HEK293T (cell line): ENCODE results near the gene MAB21L2.

Experiments used
- CTCF ChIA-PET: fragments of 350-600 bp; formaldehyde crosslinking; extraction: SDS; loops from one replicate; lab custom pipeline; 2021; ENCODE audit warnings: antibody characterized with exemption, inconsistent platforms; lab: Yijun Ruan, JAX
- POLR2A ChIA-PET: fragments of 350-600 bp; formaldehyde crosslinking; extraction: SDS; loops from one replicate; lab custom pipeline; 2020; ENCODE audit warnings: antibody characterized with exemption, inconsistent platforms; lab: Yijun Ruan, JAX
- DNase-seq: peaks from one replicate; pipeline ENCODE4 v3.0.0; 2012; ENCODE audit warnings: mixed read lengths; ENCODE audit errors: extremely low spot score
- ARNT ChIP-seq: fragments of 450-650 bp; IDR thresholded peaks from 2 replicates; pipeline ENCODE4 v1.6.1; 2017; ENCODE audit warnings: mild to moderate bottlenecking
- BHLHE40 ChIP-seq: fragments of 450-650 bp; IDR thresholded peaks from 2 replicates; pipeline ENCODE4 v1.6.1; 2016; ENCODE audit warnings: mild to moderate bottlenecking, moderate library complexity, borderline replicate concordance
- CTBP1 ChIP-seq: fragments of 450-650 bp; IDR thresholded peaks from 2 replicates; pipeline ENCODE4 v1.6.1; 2016; ENCODE audit warnings: borderline replicate concordance
- ELF4 ChIP-seq: fragments of 450-650 bp; IDR thresholded peaks from 2 replicates; pipeline ENCODE4 v1.6.1; 2017; ENCODE audit warnings: antibody characterized with exemption
- FOXA1 ChIP-seq: fragments of 450-650 bp; IDR thresholded peaks from 2 replicates; pipeline ENCODE4 v1.6.1; 2016; ENCODE audit warnings: mild to moderate bottlenecking
- FOXK2 ChIP-seq: fragments of 450-650 bp; IDR thresholded peaks from 2 replicates; pipeline ENCODE4 v1.6.1; 2016; ENCODE audit warnings: mild to moderate bottlenecking
- FOXM1 ChIP-seq: fragments of 450-650 bp; IDR thresholded peaks from 2 replicates; pipeline ENCODE4 v1.6.1; 2017; ENCODE audit warnings: mild to moderate bottlenecking, borderline replicate concordance
- HDGF ChIP-seq: fragments of 450-650 bp; IDR thresholded peaks from 2 replicates; pipeline ENCODE4 v1.6.1; 2017; ENCODE audit warnings: antibody characterized with exemption, borderline replicate concordance
- L3MBTL2 ChIP-seq: fragments of 450-650 bp; conservative IDR thresholded peaks from 2 replicates; pipeline ENCODE4 v1.6.1; 2016; ENCODE audit warnings: mild to moderate bottlenecking
- LEF1 ChIP-seq: fragments of 450-650 bp; IDR thresholded peaks from 2 replicates; pipeline ENCODE4 v1.6.1; 2017; ENCODE audit warnings: mild to moderate bottlenecking, borderline replicate concordance
- NFRKB ChIP-seq: fragments of 450-650 bp; IDR thresholded peaks from 2 replicates; pipeline ENCODE4 v1.6.1; 2016; ENCODE audit warnings: mild to moderate bottlenecking, moderate library complexity
- PKNOX1 ChIP-seq: fragments of 450-650 bp; IDR thresholded peaks from 2 replicates; pipeline ENCODE4 v1.6.1; 2016
- SP1 ChIP-seq: fragments of 450-650 bp; IDR thresholded peaks from 2 replicates; pipeline ENCODE4 v1.6.1; 2017
- SUZ12 ChIP-seq: fragments of 450-650 bp; IDR thresholded peaks from 2 replicates; pipeline ENCODE4 v1.6.1; 2016; ENCODE audit warnings: mild to moderate bottlenecking
- TARDBP ChIP-seq: fragments of 450-650 bp; IDR thresholded peaks from 2 replicates; pipeline ENCODE4 v1.6.1; 2016
- ZNF384 ChIP-seq: fragments of 450-650 bp; IDR thresholded peaks from 2 replicates; pipeline ENCODE4 v1.6.1; 2016

MAB21L2 gene

GRCh38 chr4:150589157-150589556 lies 7.2 kb downstream of the MAB21L2 start:
- no peak for TF ChIP-seq TARDBP
- no peak for TF ChIP-seq CTBP1
- TF ChIP-seq HDGF = no peak
- TF ChIP-seq LEF1 = no peak
- TF ChIP-seq PKNOX1 = no peak
- no peak for TF ChIP-seq ARNT
- no peak for TF ChIP-seq FOXA1
- no peak for TF ChIP-seq ZNF384
- ChIA-PET POLR2A (no interaction called here), CTCF (interaction anchor here (0.6 kb wide), 1 partner anchor 90 kb away, joined by 3 read pairs; no protein-coding TSS in a partner anchor)
- no peak for DNase-seq

- POLR2A ChIA-PET = no interaction called here
- CTCF ChIA-PET = no interaction called here
- no peak for DNase-seq
- TF ChIP-seq SP1 (no peak), SUZ12 (no peak), TARDBP (no peak), FOXK2 (no peak), NFRKB (no peak), PKNOX1 (no peak), LEF1 (no peak), FOXA1 (no peak), CTBP1 (no peak), ELF4 (no peak), ZNF384 (no peak), BHLHE40 (no peak), HDGF (no peak), ARNT (no peak), L3MBTL2 (no peak), FOXM1 (no peak)
These were observed 8.7 kb downstream of the MAB21L2 start for GRCh38 chr4:150590631-150591030.

GRCh38 chr4:150591406-150591805 lies 9.5 kb downstream of the MAB21L2 start:
- ChIA-PET POLR2A (interaction anchor here (1.3 kb wide), 1 partner anchor 12 kb away, joined by 3 read pairs; no protein-coding TSS in a partner anchor), CTCF (interaction anchor here (1.1 kb wide), 1 partner anchor 15 kb away, joined by 3 read pairs; no protein-coding TSS in a partner anchor)
- TF ChIP-seq FOXK2 (no peak), L3MBTL2 (peak; percentile 76)
- DNase-seq = peak; percentile 40

- POLR2A ChIA-PET = interaction anchor here (1.3 kb wide), 1 partner anchor 12 kb away, joined by 3 read pairs; no protein-coding TSS in a partner anchor
- no peak for DNase-seq
- TF ChIP-seq SP1 = no peak
- TF ChIP-seq FOXA1 = no peak
- no peak for TF ChIP-seq BHLHE40
- TF ChIP-seq ARNT = no peak
- no peak for TF ChIP-seq LEF1
- no peak for TF ChIP-seq FOXM1
- TF ChIP-seq FOXK2 = no peak
- TF ChIP-seq NFRKB = no peak
- no peak for TF ChIP-seq HDGF
- TF ChIP-seq ZNF384 = no peak
- no peak for TF ChIP-seq CTBP1
- no peak for TF ChIP-seq L3MBTL2
- TF ChIP-seq SUZ12 = no peak
- no peak for TF ChIP-seq PKNOX1
- no peak for TF ChIP-seq ELF4
- CTCF ChIA-PET = interaction anchor here (0.7 to 1.1 kb wide), 2 partner anchors 13 to 14 kb away, joined by 3 read pairs; no protein-coding TSS in a partner anchor
These were observed 10.0 kb downstream of the MAB21L2 start for GRCh38 chr4:150591904-150592303.

GRCh38 chr4:150593996-150594395 lies 12.0 kb downstream of the MAB21L2 start:
- ChIA-PET CTCF (interaction anchor here (1.0 kb wide), 1 partner anchor 28 kb away, joined by 5 read pairs; no protein-coding TSS in a partner anchor), POLR2A (no interaction called here)
- TF ChIP-seq NFRKB (no peak), SUZ12 (no peak), FOXK2 (no peak), LEF1 (no peak), HDGF (no peak), ZNF384 (no peak), FOXM1 (no peak), TARDBP (no peak), BHLHE40 (no peak), CTBP1 (no peak), SP1 (no peak), ARNT (no peak)
- DNase-seq = no peak

GRCh38 chr4:150598909-150599308 lies 17.0 kb downstream of the MAB21L2 start:
- CTCF ChIA-PET = no interaction called here
- POLR2A ChIA-PET = no interaction called here
- TF ChIP-seq SP1 (no peak), ZNF384 (no peak), LEF1 (no peak), CTBP1 (no peak), FOXK2 (no peak), ELF4 (no peak), SUZ12 (no peak), PKNOX1 (no peak)
- DNase-seq = no peak
